Peyer's patch (tissue), 4 donors: Measurements from ENCODE around the gene PLA2G4E.

ENCODE experiments used
- CTCF ChIP-seq, 6 experiments: fragments of 450-650 bp in 4 of 6; fragments of 200-600 bp in 2 of 6; sonication (generic) in 1 of 6; IDR thresholded peaks; one replicate each; pipeline ENCODE4 v1.5.1; 2017 to 2019; ENCODE audit warnings: antibody characterized with exemption in 6 of 6, mild to moderate bottlenecking in 3 of 6, moderate library complexity in 1 of 6
- POLR2A ChIP-seq, 2 donors: fragments of 450-650 bp; IDR thresholded peaks; one replicate each; pipeline ENCODE4 v1.5.1; 2017; ENCODE audit warnings: antibody characterized with exemption in 2 of 2, mild to moderate bottlenecking in 2 of 2, moderate library complexity in 2 of 2

GRCh38 chr15:42012928-42013482 lies 7.8 kb downstream of the PLA2G4E start:
- TF ChIP-seq CTCF (IDR thresholded peaks at IDR 0.05): no peak
- TF ChIP-seq POLR2A (IDR thresholded peaks at IDR 0.05): no peak
